Stromal cell of bone marrow (primary cell): Measurements from ENCODE around the gene TTR.

Experiments
- DNase-seq: peaks from one replicate; pipeline ENCODE4 v3.0.0-alpha.2; 2012; ENCODE audit warnings: low read depth

The TTR gene

GRCh38 chr18:31616586-31616985 lies 24.9 kb downstream of the TTR start:
- DNase-seq: no peak

GRCh38 chr18:31617031-31617717 lies 25.5 kb downstream of the TTR start:
- no peak for DNase-seq

GRCh38 chr18:31618801-31619200 lies 27.1 kb downstream of the TTR start:
- DNase-seq: no peak

DNA sequence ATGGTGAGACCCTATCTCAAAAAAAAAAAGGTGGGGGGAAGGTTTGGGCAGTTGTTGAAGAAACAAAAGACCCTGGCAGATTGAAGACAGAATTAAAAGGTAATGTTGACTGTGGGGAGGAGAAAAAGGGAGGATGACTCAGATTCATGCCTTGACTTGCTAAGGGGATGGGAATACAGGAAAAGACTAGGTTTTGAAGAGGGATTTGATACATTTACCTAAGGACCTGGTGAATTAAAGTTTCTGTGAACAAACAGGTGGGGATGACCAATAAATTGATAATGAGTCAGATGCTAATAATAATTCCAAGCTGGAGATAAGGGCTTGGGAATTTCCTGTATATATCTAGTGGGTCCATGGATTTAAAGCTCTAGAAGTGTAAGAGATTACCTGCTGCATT lies 27.6 kb downstream of the TTR start:
- no peak for DNase-seq

DNA sequence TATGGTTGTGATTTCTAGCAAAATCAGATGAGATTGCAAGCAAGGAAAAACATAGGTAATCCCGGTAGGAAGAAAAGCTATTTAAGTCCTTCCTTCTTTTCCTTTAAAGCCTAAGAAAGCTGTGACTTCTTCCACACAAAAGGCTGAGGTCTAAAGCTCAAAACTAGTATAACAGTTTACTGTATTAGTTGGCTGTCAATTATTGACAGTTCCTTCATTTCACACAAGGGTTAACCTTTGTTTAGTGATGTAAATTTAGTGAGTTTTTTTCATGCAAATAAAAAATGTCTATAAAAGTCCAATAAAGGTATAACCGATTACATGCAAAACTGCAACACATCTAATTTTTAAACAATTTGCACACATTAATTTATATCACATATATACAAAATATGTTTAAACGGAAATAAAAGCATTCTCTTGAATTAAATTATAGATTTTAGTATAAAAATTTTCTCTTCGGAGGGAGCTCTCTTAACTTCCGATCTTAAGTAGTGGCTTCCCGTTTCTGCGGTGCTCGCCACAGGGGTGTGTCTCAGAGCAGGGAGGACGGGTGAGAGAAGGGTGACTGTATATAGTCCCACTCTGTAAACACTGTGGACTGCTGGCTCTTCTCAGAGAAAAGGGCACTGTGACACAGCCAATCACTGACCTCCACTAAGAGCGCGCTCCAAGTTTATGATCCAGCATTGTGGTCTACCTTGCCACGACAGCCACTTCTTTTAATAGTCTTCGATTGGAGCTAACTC lies 33.4 kb downstream of the TTR start:
- DNase-seq: no peak

DNA sequence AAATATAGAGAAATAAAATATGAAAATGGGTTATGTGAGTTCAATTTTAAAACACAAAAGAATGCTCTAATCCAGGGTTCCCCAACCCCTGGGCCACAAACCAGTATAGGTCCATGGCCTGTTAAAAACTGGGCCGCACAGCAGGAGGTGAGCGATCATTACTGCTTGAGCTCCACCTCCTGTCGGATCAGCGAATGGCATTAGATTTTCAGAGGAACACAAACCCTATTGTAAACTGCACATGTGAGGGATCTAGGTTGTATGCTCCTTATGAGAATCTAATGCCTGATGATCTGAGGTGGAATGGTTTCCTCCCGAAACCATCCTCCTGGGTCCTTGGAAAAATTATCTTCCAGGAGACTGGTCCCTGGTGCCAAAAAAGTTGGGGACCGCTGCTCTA lies 34.7 kb downstream of the TTR start:
- no peak for DNase-seq

DNA sequence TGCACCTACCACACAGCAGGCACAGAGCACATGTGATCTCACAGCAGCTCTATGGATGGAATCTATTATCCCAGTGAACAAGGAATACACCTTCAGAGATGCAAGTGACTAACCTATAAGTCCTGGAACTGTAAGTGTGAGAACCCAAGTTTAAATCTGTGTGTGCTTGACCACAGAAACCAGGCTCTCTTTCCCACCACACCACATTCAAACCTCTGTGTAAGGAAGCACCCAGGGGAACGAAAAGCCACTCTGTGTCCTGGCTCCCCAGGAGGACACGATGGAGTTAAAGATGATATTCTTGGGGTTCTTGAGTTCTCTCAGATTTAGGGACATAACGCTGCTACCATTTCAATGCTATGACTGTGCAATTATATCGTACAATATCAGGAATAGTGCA lies 38.9 kb downstream of the TTR start:
- no peak for DNase-seq

DNA sequence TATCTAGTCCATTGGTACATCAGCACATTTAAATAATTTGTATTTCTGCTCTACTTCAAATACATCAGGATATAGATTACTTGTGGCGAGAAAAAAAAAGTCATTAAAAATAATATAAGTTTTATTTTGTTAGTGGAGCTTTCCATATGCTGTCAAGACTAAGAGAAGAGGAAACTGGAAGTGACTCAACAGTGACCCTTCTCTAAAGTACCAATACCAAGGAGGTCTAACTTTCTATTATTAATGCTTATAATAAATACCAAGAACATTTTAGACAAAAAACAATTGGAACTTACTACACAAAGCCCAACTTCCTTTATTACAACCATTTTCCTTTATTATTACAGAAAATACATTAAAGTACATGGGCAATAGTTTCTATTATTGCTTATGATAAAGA lies 39.8 kb downstream of the TTR start:
- DNase-seq: no peak

DNA sequence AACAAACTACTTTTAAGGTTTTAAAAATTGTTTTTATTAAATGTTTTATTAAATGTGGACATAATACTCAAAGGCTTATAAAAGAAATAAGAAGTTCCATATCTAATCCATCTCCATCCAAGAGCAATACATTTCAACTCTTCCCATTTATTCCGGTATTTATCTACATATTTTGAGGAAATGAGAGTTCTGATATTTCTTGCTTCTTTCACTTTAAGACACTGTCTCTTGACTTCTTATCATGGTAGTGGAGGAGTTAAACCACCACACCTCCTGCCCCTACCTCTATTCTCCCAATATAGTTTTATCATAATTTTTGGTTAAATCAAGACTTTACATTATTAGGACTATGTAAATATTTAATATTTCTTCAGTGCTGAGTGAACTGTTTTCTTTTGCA lies 40.7 kb downstream of the TTR start:
- DNase-seq: no peak

DNA sequence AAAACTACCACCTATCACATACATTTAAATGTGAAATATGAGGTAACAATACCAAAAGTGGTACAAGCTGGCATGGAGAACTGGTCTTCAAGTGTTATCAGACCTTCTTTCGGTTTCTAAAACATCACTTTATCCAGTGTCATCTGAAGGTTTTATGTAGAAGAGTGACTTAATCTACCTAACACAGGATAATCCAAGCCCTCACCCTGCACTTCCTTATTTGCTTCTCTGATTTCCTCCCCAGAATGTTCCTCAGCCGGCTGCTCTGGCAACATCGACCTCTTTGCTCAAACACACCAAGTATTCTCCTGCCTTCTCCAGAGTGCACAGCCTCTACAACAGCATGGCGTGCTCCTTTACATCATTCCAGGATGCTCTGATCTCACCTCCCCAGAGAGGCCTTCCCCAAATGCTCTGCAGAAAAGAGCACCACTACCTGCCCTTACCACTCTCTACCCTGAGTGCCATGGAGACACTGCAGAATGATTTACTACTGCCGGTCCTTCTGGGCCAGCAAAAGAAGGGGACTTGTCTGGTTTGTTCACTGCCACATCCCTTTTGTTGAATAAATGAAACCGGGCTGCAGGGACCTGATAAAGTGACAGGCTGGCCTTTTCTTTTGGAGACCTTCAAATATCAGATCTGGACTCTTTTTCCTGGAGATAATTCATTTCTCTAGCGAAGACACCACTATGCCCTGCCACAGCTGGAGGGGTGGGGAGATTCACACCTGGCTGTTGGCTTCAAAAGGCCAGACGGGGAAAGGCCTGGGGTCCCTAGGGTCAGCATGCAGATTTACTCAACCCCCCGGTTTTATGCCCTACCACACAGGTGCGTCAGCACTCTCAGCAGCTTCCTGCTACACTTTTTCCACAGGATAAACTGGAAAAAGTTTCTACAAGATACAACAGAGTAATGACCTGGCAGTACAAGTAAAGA lies 42.0 kb downstream of the TTR start:
- DNase-seq: no peak

DNA sequence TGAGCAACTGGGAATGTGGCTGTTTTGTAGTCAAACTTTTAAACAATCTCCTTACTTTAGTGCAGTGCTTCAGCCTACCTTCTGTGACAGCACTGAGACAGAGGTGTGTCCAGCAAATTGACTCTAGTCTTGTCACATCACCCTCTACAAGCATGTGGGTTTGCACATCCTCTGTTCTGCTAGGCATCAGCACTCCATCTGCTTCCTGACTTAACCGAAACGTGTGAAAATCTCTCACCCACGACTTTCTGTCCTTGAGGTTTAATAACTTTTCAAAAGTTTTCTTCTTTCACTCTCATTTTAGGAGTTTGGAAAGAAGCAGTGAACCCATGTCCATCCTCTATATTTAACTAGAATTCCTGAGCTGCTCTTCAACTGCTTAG lies 42.6 kb downstream of the TTR start:
- DNase-seq: no peak

GRCh38 chr18:31636387-31636786 lies 44.7 kb downstream of the TTR start:
- DNase-seq: no peak

GRCh38 chr18:31637445-31637844 lies 45.8 kb downstream of the TTR start:
- no peak for DNase-seq

GRCh38 chr18:31643003-31643402 lies 51.3 kb downstream of the TTR start:
- no peak for DNase-seq

- DNase-seq: no peak
These were observed 53.7 kb downstream of the TTR start for GRCh38 chr18:31645411-31645810.

- DNase-seq: no peak
These were observed 54.9 kb downstream of the TTR start for GRCh38 chr18:31646332-31647126.

GRCh38 chr18:31647127-31647753 lies 55.6 kb downstream of the TTR start:
- DNase-seq: no peak
